ENCODE measurements around the gene ADAMTS17.

Gene ADAMTS17

GRCh38 chr15:100277087-100277855 is 64.5 kb downstream of the ADAMTS17 start:
- DNase-seq (ENCODE audit: low read depth in 1 of 2, low spot score in 1 of 2): no peak

GRCh38 chr15:100276506-100276905 is 65.3 kb downstream of the ADAMTS17 start:
- DNase-seq (ENCODE audit: low read depth in 1 of 2, low spot score in 1 of 2): no peak

- DNase-seq (ENCODE audit: low read depth in 1 of 2, low spot score in 1 of 2): no peak
Measured at GRCh38 chr15:100275641-100276040, 66.1 kb downstream of the ADAMTS17 start.

GRCh38 chr15:100269831-100270230 is 71.9 kb downstream of the ADAMTS17 start:
- no peak for DNase-seq (ENCODE audit: low read depth in 1 of 2, low spot score in 1 of 2)

GRCh38 chr15:100266166-100266565 is 75.6 kb downstream of the ADAMTS17 start:
- DNase-seq (ENCODE audit: low read depth in 1 of 2, low spot score in 1 of 2): no peak

GRCh38 chr15:100265641-100266035 is 76.1 kb downstream of the ADAMTS17 start:
- no peak for DNase-seq (ENCODE audit: low read depth in 1 of 2, low spot score in 1 of 2)

- DNase-seq (ENCODE audit: low read depth in 1 of 2, low spot score in 1 of 2): no peak
Measured at GRCh38 chr15:100264994-100265640, 76.7 kb downstream of the ADAMTS17 start.

- DNase-seq (ENCODE audit: low read depth in 1 of 2, low spot score in 1 of 2): no peak
Measured at GRCh38 chr15:100263721-100264455, 77.9 kb downstream of the ADAMTS17 start.

- no peak for DNase-seq (ENCODE audit: low read depth in 1 of 2, low spot score in 1 of 2)
Measured at GRCh38 chr15:100263031-100263430, 78.7 kb downstream of the ADAMTS17 start.

- no peak for DNase-seq (ENCODE audit: low read depth in 1 of 2, low spot score in 1 of 2)
Measured at GRCh38 chr15:100261302-100262240, 80.2 kb downstream of the ADAMTS17 start.

- no peak for DNase-seq (ENCODE audit: low read depth in 1 of 2, low spot score in 1 of 2)
Measured at GRCh38 chr15:100259266-100259665, 82.5 kb downstream of the ADAMTS17 start.

- DNase-seq (ENCODE audit: low read depth in 1 of 2, low spot score in 1 of 2): no peak
Measured at GRCh38 chr15:100256970-100257650, 84.7 kb downstream of the ADAMTS17 start.

- no peak for DNase-seq (ENCODE audit: low read depth in 1 of 2, low spot score in 1 of 2)
Measured at GRCh38 chr15:100256101-100256969, 85.4 kb downstream of the ADAMTS17 start.

GRCh38 chr15:100255644-100256043 is 86.1 kb downstream of the ADAMTS17 start:
- DNase-seq (ENCODE audit: low read depth in 1 of 2, low spot score in 1 of 2): no peak

GRCh38 chr15:100254691-100255090 is 87.1 kb downstream of the ADAMTS17 start:
- DNase-seq (ENCODE audit: low read depth in 1 of 2, low spot score in 1 of 2): no peak

- DNase-seq (ENCODE audit: low read depth in 1 of 2, low spot score in 1 of 2): no peak
Measured at GRCh38 chr15:100254285-100254684, 87.5 kb downstream of the ADAMTS17 start.

- no peak for DNase-seq (ENCODE audit: low read depth in 1 of 2, low spot score in 1 of 2)
Measured at GRCh38 chr15:100253640-100254039, 88.1 kb downstream of the ADAMTS17 start.

GRCh38 chr15:100252779-100253417 is 88.9 kb downstream of the ADAMTS17 start:
- no peak for DNase-seq (ENCODE audit: low read depth in 1 of 2, low spot score in 1 of 2)

- no peak for DNase-seq (ENCODE audit: low read depth in 1 of 2, low spot score in 1 of 2)
Measured at GRCh38 chr15:100252359-100252758, 89.4 kb downstream of the ADAMTS17 start.

Data from stimulated activated CD4-positive, alpha-beta T cell treated with anti-CD3 and anti-CD28 coated beads, Interleukin-15, amount 100 ng/mL, for 1 hour (primary cell).